Measurements from ENCODE around the gene SLC22A17.

DNA sequence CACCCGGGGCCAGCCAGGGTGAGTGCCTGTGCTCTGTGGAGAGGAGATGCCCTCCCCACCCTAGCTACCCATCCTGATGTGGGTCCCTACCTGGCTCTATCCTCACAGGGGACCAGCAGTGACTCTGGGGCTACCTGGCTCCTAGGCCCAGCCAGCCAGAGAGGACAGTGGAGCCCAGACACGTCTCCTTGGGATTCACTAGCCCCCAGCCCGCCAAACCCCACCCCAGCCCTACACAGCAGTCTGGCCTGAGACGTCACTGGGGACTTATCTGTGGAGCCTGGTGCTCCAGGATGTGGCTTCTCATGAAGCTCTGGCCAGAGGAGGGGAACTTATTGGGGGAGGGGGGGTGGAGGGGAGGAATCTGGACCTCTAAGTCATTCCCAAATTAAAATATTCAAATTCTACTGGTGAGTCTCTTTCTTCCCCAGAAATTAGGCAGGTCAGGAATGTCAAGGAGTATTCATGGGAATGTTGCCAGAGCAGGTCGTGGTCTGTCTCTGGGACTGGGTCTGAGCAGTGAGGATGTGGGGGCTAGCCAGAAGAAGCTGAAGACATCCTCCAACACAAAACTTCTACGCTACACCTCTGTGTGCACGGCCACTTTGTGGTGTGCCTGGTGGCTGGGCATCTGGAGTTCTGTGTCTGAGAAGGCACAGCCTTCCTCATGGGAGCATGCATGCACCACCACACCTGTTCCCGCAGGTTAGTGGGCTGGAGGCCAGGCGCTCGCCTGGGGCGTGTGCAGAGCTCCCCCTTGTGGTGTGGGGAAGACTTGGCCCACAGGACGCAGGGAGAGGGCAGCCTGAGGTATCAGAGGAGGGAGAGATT is 26.9 kb upstream of the SLC22A17 start:
- TF ChIP-seq, protein P1, sequence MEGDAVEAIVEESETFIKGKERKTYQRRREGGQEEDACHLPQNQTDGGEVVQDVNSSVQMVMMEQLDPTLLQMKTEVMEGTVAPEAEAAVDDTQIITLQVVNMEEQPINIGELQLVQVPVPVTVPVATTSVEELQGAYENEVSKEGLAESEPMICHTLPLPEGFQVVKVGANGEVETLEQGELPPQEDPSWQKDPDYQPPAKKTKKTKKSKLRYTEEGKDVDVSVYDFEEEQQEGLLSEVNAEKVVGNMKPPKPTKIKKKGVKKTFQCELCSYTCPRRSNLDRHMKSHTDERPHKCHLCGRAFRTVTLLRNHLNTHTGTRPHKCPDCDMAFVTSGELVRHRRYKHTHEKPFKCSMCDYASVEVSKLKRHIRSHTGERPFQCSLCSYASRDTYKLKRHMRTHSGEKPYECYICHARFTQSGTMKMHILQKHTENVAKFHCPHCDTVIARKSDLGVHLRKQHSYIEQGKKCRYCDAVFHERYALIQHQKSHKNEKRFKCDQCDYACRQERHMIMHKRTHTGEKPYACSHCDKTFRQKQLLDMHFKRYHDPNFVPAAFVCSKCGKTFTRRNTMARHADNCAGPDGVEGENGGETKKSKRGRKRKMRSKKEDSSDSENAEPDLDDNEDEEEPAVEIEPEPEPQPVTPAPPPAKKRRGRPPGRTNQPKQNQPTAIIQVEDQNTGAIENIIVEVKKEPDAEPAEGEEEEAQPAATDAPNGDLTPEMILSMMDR (IDR thresholded peaks at IDR 0.05) = peak; percentile 90
- TF ChIP-seq EZH2phosphoT487 (IDR thresholded peaks at IDR 0.05) (no peak), EZH2 (IDR thresholded peaks at IDR 0.05) (no peak)
